Keratinocyte (primary cell): ENCODE data around the gene PLEKHA6. TPM values are rescaled to one million over a fixed set of nuclear protein-coding genes. Genes with fewer than 3 reads are reported as not detected.

Experiments
- DNase-seq: peaks from one replicate; pipeline ENCODE4 v3.0.0-alpha.2; 2011; ENCODE audit warnings: low read depth, missing footprints, low spot score
- FAIRE-seq: peaks from 2 replicates; lab custom pipeline; 2011; peaks lifted over from hg19 to GRCh38; lab: Jason Lieb, UNC
- H2AFZ ChIP-seq: 2 replicates; pipeline ENCODE4 v1.6.0; 2012; ENCODE audit warnings: low read length, control low read depth, inconsistent platforms; ENCODE audit not compliant: control insufficient read depth
- H3K27ac ChIP-seq: 2 replicates; pipeline ENCODE4 v1.5.1; 2011; ENCODE audit warnings: low read length; ENCODE audit not compliant: control insufficient read depth, insufficient read depth
- H3K27me3 ChIP-seq: 3 replicates; pipeline ENCODE4 v1.6.0; 2011; ENCODE audit warnings: low read length; ENCODE audit not compliant: control insufficient read depth, insufficient read depth; ENCODE audit errors: extremely low read depth
- H3K36me3 ChIP-seq, 2 experiments: 2 replicates in 1 of 2; 3 replicates in 1 of 2; pipeline ENCODE4 v1.5.1; 2011; ENCODE audit warnings: low read length in 2 of 2, mild to moderate bottlenecking in 1 of 2; ENCODE audit not compliant: control insufficient read depth in 2 of 2, insufficient read depth in 2 of 2; ENCODE audit errors: extremely low read depth in 1 of 2
- H3K4me1 ChIP-seq: 3 replicates; pipeline ENCODE4 v1.5.1; 2011; ENCODE audit warnings: low read length; ENCODE audit not compliant: control insufficient read depth, insufficient read depth; ENCODE audit errors: extremely low read depth
- H3K4me2 ChIP-seq: 3 replicates; pipeline ENCODE4 v1.6.0; 2011; ENCODE audit warnings: low read depth, low read length; ENCODE audit not compliant: control insufficient read depth, insufficient read depth; ENCODE audit errors: extremely low read depth
- H3K4me3 ChIP-seq, 3 experiments: fragments of 200-600 bp in 1 of 3; sonication (generic) in 1 of 3; 2 replicates in 2 of 3; 3 replicates in 1 of 3; pipeline ENCODE4 v1.5.1; 2011 to 2016; ENCODE audit warnings: low read length in 3 of 3, mild to moderate bottlenecking in 3 of 3, control low read depth in 2 of 3, inconsistent platforms in 1 of 3, low read depth in 1 of 3, mixed read lengths in 1 of 3, mixed run types in 1 of 3, moderate library complexity in 1 of 3; ENCODE audit not compliant: control insufficient read depth in 2 of 3, insufficient read depth in 2 of 3; ENCODE audit errors: extremely low read depth in 1 of 3
- H3K79me2 ChIP-seq: 2 replicates; pipeline ENCODE4 v1.6.0; 2012; ENCODE audit warnings: low read length; ENCODE audit not compliant: control insufficient read depth, insufficient read depth
- H3K9ac ChIP-seq: 3 replicates; pipeline ENCODE4 v1.6.0; 2011; ENCODE audit warnings: low read length; ENCODE audit not compliant: control insufficient read depth, insufficient read depth; ENCODE audit errors: extremely low read depth
- H3K9me1 ChIP-seq: 3 replicates; pipeline ENCODE4 v1.6.0; 2011; ENCODE audit warnings: low read length; ENCODE audit not compliant: control insufficient read depth, insufficient read depth; ENCODE audit errors: extremely low read depth
- H3K9me3 ChIP-seq: 2 replicates; pipeline ENCODE4 v1.5.1; 2012; ENCODE audit warnings: low read depth, low read length; ENCODE audit not compliant: control insufficient read depth
- H4K20me1 ChIP-seq: 3 replicates; pipeline ENCODE4 v1.6.0; 2011; ENCODE audit warnings: low read length; ENCODE audit not compliant: control insufficient read depth, insufficient read depth; ENCODE audit errors: extremely low read depth
- EZH2 ChIP-seq: IDR thresholded peaks from one replicate; pipeline ENCODE4 v1.6.1; 2012; ENCODE audit warnings: inconsistent platforms, mild to moderate bottlenecking, low read length, moderate library complexity
- dilution Hi-C: fragments of 300-500 bp; cut with MboI; formaldehyde crosslinking; loops from one replicate; pipeline ENCODE4 v1.7.0; 2020; ENCODE audit warnings: low sequenced_read_pairs; ENCODE audit not compliant: extremely low pct_ligation_motif_present
- polyA plus RNA-seq, 5 experiments: library from polyadenylated mRNA; depleted of rRNA in 3 of 5; stranded (reverse) in 3 of 5; stranded (forward) in 1 of 5; unstranded in 1 of 5; fragments of >200 nt; gene quantifications; 1 replicate in 1 of 5; 2 replicates in 3 of 5; 3 replicates in 1 of 5; pipeline versions ENCODE4 v1.2.1 to v1.2.3, GENCODE V29; 2011 to 2012; ENCODE audit warnings: missing spikeins in 2 of 5, low read depth in 1 of 5, low replicate concordance in 1 of 5
- TF ChIP-seq, protein P1 (sequence below), 3 experiments: IDR thresholded peaks in 1 of 3; conservative IDR thresholded peaks in 1 of 3; optimal IDR thresholded peaks in 1 of 3; 2 replicates in 2 of 3; 3 replicates in 1 of 3; pipeline versions ENCODE3 to v1.5.1; 2011; ENCODE audit warnings: low read length in 3 of 3, mild to moderate bottlenecking in 3 of 3, moderate library complexity in 2 of 3, control low read depth in 1 of 3, inconsistent platforms in 1 of 3; ENCODE audit not compliant: insufficient read depth in 2 of 3; ENCODE audit errors: extremely low read depth in 1 of 3

Gene PLEKHA6
- polyA plus RNA-seq, 1 donor (not counting 4 experiments of a cell fraction or from before 2014, with no cell fraction given): 1.5 TPM

DNA sequence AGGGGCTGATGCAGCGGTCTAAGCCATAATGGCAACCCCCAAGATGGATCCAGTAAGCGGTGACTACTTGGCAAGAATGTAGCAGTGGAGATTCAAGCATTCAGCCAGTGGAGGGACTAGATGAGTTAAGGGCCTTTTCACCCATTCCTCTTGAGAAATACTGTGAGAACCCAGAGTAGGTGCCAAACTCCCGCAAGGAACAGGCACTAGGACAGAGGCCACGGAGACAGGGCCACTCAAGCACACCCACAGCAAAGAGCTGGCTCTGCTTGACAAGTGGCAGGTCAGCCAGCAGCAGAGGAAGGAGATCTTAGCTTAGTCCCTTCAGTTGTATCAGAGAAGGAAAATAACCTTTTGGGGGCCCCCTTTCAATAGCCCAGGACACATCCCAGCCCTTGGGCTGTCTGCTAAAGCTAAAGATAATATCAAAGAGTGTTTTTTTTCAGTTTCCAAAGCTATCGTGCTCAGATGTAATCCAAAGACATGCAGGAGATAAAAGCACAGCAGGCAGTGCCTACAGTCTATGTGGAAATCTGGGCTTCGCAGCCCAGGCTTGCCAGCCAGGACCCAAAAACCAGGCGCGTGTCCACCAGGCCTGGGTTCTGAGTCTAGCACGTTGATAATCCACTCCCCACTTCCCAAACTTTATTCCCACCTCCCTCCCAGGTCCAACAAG lies 83.9 kb downstream of the PLEKHA6 start:
- Histone ChIP-seq H3K4me1 (no peaks in the 10 kb centered on the region), H3K4me3 (no peak overlapping the region), H3K9me1 (no peaks in the 10 kb centered on the region), H3K9ac (no peak overlapping the region), H3K9me3 (no peaks in the 10 kb centered on the region), H3K27me3 (peaks cover 4% of the 10 kb centered on the region), H2AFZ (no peak overlapping the region), H4K20me1 (no peaks in the 10 kb centered on the region), H3K36me3 (peaks cover 0 to 10% of the 10 kb centered on the region in 2 experiments), H3K4me2 (no peak overlapping the region), H3K79me2 (no peaks in the 10 kb centered on the region), H3K27ac (no peak overlapping the region)
- no peak for TF ChIP-seq EZH2
- TF ChIP-seq, protein P1, sequence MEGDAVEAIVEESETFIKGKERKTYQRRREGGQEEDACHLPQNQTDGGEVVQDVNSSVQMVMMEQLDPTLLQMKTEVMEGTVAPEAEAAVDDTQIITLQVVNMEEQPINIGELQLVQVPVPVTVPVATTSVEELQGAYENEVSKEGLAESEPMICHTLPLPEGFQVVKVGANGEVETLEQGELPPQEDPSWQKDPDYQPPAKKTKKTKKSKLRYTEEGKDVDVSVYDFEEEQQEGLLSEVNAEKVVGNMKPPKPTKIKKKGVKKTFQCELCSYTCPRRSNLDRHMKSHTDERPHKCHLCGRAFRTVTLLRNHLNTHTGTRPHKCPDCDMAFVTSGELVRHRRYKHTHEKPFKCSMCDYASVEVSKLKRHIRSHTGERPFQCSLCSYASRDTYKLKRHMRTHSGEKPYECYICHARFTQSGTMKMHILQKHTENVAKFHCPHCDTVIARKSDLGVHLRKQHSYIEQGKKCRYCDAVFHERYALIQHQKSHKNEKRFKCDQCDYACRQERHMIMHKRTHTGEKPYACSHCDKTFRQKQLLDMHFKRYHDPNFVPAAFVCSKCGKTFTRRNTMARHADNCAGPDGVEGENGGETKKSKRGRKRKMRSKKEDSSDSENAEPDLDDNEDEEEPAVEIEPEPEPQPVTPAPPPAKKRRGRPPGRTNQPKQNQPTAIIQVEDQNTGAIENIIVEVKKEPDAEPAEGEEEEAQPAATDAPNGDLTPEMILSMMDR (optimal IDR thresholded peaks at IDR 0.05 in 1 of 3, IDR thresholded peaks at IDR 0.05 in 1 of 3, conservative IDR thresholded peaks at IDR 0.05 in 1 of 3; ENCODE audit: extremely low read depth in 1 of 3, insufficient read depth in 2 of 3, low read length in 3 of 3): no peak
- FAIRE-seq (no peak), DNase-seq (no peak)
- dilution Hi-C loops: no loop called here

DNA sequence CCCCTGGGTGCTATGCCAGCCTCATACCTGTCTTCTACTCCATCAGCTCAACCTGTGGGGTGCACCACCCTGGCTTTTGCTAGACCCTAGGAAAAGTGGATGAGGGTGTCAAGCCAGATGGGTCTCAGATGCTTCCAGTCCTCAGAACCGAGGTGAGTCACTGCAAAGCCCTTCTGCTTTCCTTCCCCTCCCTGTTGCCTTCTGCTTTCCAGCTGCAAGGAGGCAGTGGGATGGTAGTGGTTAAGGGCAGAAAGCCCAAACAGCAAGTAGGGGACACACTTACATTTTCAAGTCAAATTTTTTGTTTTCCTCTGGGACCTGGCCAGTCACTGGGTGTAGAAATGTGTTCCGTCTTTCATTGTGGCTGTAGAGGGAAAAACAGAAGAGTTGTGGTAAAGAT lies 85.3 kb downstream of the PLEKHA6 start:
- no peaks in the 10 kb centered on the region for H3K9me1 ChIP-seq
- no peaks in the 10 kb centered on the region for H3K4me1 ChIP-seq
- dilution Hi-C loops: no loop called here
- no peak overlapping the region for H3K4me3 ChIP-seq
- no peak overlapping the region for H3K27ac ChIP-seq
- H3K36me3 ChIP-seq: peaks cover 0 to 10% of the 10 kb centered on the region in 2 experiments
- no peak overlapping the region for H3K9ac ChIP-seq
- no peak for DNase-seq
- no peaks in the 10 kb centered on the region for H3K9me3 ChIP-seq
- no peaks in the 10 kb centered on the region for H3K79me2 ChIP-seq
- no peak overlapping the region for H2AFZ ChIP-seq
- no peaks in the 10 kb centered on the region for H4K20me1 ChIP-seq
- no peak for FAIRE-seq
- no peak overlapping the region for H3K4me2 ChIP-seq
- H3K27me3 ChIP-seq: peaks cover 4% of the 10 kb centered on the region
- TF ChIP-seq, protein P1 (optimal IDR thresholded peaks at IDR 0.05 in 1 of 3, IDR thresholded peaks at IDR 0.05 in 1 of 3, conservative IDR thresholded peaks at IDR 0.05 in 1 of 3; ENCODE audit: extremely low read depth in 1 of 3, insufficient read depth in 2 of 3, low read length in 3 of 3): no peak
- TF ChIP-seq EZH2: no peak
